ENCODE data around the gene IL1R2.

The IL1R2 gene

GRCh38 chr2:102057502-102058292 is 65.9 kb downstream of the IL1R2 start:
- Histone ChIP-seq H3K9me3 (ENCODE audit: low read depth, low read length) (no peaks in the 10 kb centered on the region), H3K27ac (no peak overlapping the region), H3K4me3 (no peak overlapping the region), H3K9ac (ENCODE audit: insufficient read length) (no peak overlapping the region), H3K36me3 (ENCODE audit: insufficient read depth, low read length) (no peaks in the 10 kb centered on the region)
- DNase-seq (ENCODE audit: low read depth, low spot score), result no peak
- TF ChIP-seq FOXP2 (optimal IDR thresholded peaks at IDR 0.05; ENCODE audit: control extremely low read depth, extremely low read length, insufficient read depth) (no peak), EZH2 (IDR thresholded peaks at IDR 0.05) (no peak), POLR2AphosphoS5 (IDR thresholded peaks at IDR 0.05; ENCODE audit: borderline replicate concordance, low read depth, low read length) (no peak)

GRCh38 chr2:102058293-102058833 is 66.6 kb downstream of the IL1R2 start:
- no peak overlapping the region for H3K9ac ChIP-seq (ENCODE audit: insufficient read length)
- DNase-seq (ENCODE audit: low read depth, low spot score), result no peak
- H3K36me3 ChIP-seq (ENCODE audit: insufficient read depth, low read length), result no peaks in the 10 kb centered on the region
- H3K9me3 ChIP-seq (ENCODE audit: low read depth, low read length), result no peaks in the 10 kb centered on the region
- no peak for TF ChIP-seq POLR2AphosphoS5 (IDR thresholded peaks at IDR 0.05; ENCODE audit: borderline replicate concordance, low read depth, low read length)
- TF ChIP-seq FOXP2 (optimal IDR thresholded peaks at IDR 0.05; ENCODE audit: control extremely low read depth, extremely low read length, insufficient read depth), result no peak
- TF ChIP-seq EZH2 (IDR thresholded peaks at IDR 0.05), result no peak
- no peak overlapping the region for H3K4me3 ChIP-seq
- no peak overlapping the region for H3K27ac ChIP-seq

- Histone ChIP-seq H3K9me3 (ENCODE audit: low read depth, low read length) (no peaks in the 10 kb centered on the region), H3K4me3 (no peak overlapping the region), H3K9ac (ENCODE audit: insufficient read length) (no peak overlapping the region), H3K27ac (no peak overlapping the region), H3K36me3 (ENCODE audit: insufficient read depth, low read length) (no peaks in the 10 kb centered on the region)
- no peak for DNase-seq (ENCODE audit: low read depth, low spot score)
- TF ChIP-seq EZH2 (IDR thresholded peaks at IDR 0.05) (no peak), FOXP2 (optimal IDR thresholded peaks at IDR 0.05; ENCODE audit: control extremely low read depth, extremely low read length, insufficient read depth) (no peak)
Observed at GRCh38 chr2:102059151-102059550, 67.4 kb downstream of the IL1R2 start.

GRCh38 chr2:102060047-102060446 is 68.3 kb downstream of the IL1R2 start:
- TF ChIP-seq FOXP2 (optimal IDR thresholded peaks at IDR 0.05; ENCODE audit: control extremely low read depth, extremely low read length, insufficient read depth), result no peak
- Histone ChIP-seq H3K9ac (ENCODE audit: insufficient read length) (no peak overlapping the region), H3K27ac (no peak overlapping the region), H3K4me3 (no peak overlapping the region), H3K9me3 (ENCODE audit: low read depth, low read length) (no peaks in the 10 kb centered on the region), H3K36me3 (ENCODE audit: insufficient read depth, low read length) (no peaks in the 10 kb centered on the region)
- DNase-seq (ENCODE audit: low read depth, low spot score), result no peak

- H3K27ac ChIP-seq, result no peak overlapping the region
- H3K36me3 ChIP-seq (ENCODE audit: insufficient read depth, low read length), result no peaks in the 10 kb centered on the region
- DNase-seq (ENCODE audit: low read depth, low spot score), result no peak
- H3K4me3 ChIP-seq, result no peak overlapping the region
- H3K9me3 ChIP-seq (ENCODE audit: low read depth, low read length), result no peaks in the 10 kb centered on the region
- H3K9ac ChIP-seq (ENCODE audit: insufficient read length), result no peak overlapping the region
- no peak for TF ChIP-seq POLR2AphosphoS5 (IDR thresholded peaks at IDR 0.05; ENCODE audit: borderline replicate concordance, low read depth, low read length)
- TF ChIP-seq EZH2 (IDR thresholded peaks at IDR 0.05), result no peak
- TF ChIP-seq FOXP2 (optimal IDR thresholded peaks at IDR 0.05; ENCODE audit: control extremely low read depth, extremely low read length, insufficient read depth), result no peak
Observed at GRCh38 chr2:102060792-102061191, 69.0 kb downstream of the IL1R2 start.

- Histone ChIP-seq H3K27ac (no peak overlapping the region), H3K9ac (ENCODE audit: insufficient read length) (no peak overlapping the region)
- no peak for DNase-seq (ENCODE audit: low read depth, low spot score)
Observed at GRCh38 chr2:102061286-102061699, 69.5 kb downstream of the IL1R2 start.

GRCh38 chr2:102061962-102062795 is 70.4 kb downstream of the IL1R2 start:
- TF ChIP-seq POLR2AphosphoS5 (IDR thresholded peaks at IDR 0.05; ENCODE audit: borderline replicate concordance, low read depth, low read length) (no peak), FOXP2 (optimal IDR thresholded peaks at IDR 0.05; ENCODE audit: control extremely low read depth, extremely low read length, insufficient read depth) (no peak), EZH2 (IDR thresholded peaks at IDR 0.05) (no peak)
- no peak for DNase-seq (ENCODE audit: low read depth, low spot score)
- Histone ChIP-seq H3K9me3 (ENCODE audit: low read depth, low read length) (no peaks in the 10 kb centered on the region), H3K27ac (no peak overlapping the region), H3K36me3 (ENCODE audit: insufficient read depth, low read length) (no peaks in the 10 kb centered on the region), H3K4me3 (no peak overlapping the region), H3K9ac (ENCODE audit: insufficient read length) (no peak overlapping the region)

More at GRCh38 chr2:102061286-102061699, 69.5 kb downstream of the IL1R2 start:
- no peaks in the 10 kb centered on the region for H3K9me3 ChIP-seq (ENCODE audit: low read depth, low read length)
- no peak for TF ChIP-seq EZH2 (IDR thresholded peaks at IDR 0.05)
- no peak for TF ChIP-seq POLR2AphosphoS5 (IDR thresholded peaks at IDR 0.05; ENCODE audit: borderline replicate concordance, low read depth, low read length)
- no peak for TF ChIP-seq FOXP2 (optimal IDR thresholded peaks at IDR 0.05; ENCODE audit: control extremely low read depth, extremely low read length, insufficient read depth)
- no peaks in the 10 kb centered on the region for H3K36me3 ChIP-seq (ENCODE audit: insufficient read depth, low read length)
- no peak overlapping the region for H3K4me3 ChIP-seq

- H3K27ac ChIP-seq, result no peak overlapping the region
Observed at GRCh38 chr2:102062802-102063201, 71.0 kb downstream of the IL1R2 start.

More at GRCh38 chr2:102062802-102063201, 71.0 kb downstream of the IL1R2 start:
- no peaks in the 10 kb centered on the region for H3K36me3 ChIP-seq (ENCODE audit: insufficient read depth, low read length)
- TF ChIP-seq EZH2 (IDR thresholded peaks at IDR 0.05) (no peak), FOXP2 (optimal IDR thresholded peaks at IDR 0.05; ENCODE audit: control extremely low read depth, extremely low read length, insufficient read depth) (no peak), POLR2AphosphoS5 (IDR thresholded peaks at IDR 0.05; ENCODE audit: borderline replicate concordance, low read depth, low read length) (no peak)
- no peak for DNase-seq (ENCODE audit: low read depth, low spot score)
- no peak overlapping the region for H3K4me3 ChIP-seq
- H3K9ac ChIP-seq (ENCODE audit: insufficient read length), result no peak overlapping the region
- H3K9me3 ChIP-seq (ENCODE audit: low read depth, low read length), result no peaks in the 10 kb centered on the region
